ENCODE measurements around the gene ECE1. TPM values are rescaled to one million over a fixed set of nuclear protein-coding genes. Genes with fewer than 3 reads are reported as not detected.

ECE1 gene
- total and polyA plus RNA-seq, 10 of the 15 experiments (the other 5 are each of a cell fraction or from before 2014, with no cell fraction given) = 0.97 to 81.0 (median 37.0) TPM

GRCh38 chr1:21339356-21340229, 49.3 kb upstream of the ECE1 start:
- SMC1A ChIA-PET (ENCODE audit: uncharacterized antibody, unreplicated experiment) = interaction anchor here (1.4 to 10.1 kb wide), 3 partner anchors 15 to 46 kb away, joined by 3 to 123 read pairs (median 79); partner anchors contain the start of gene ECE1
- Histone ChIP-seq H3K4me2 (ENCODE audit: control insufficient read depth, insufficient read depth) (no peak overlapping the region), H2AFZ (ENCODE audit: control insufficient read depth, low read depth, low read length) (no peak overlapping the region), H3K27ac (ENCODE audit: control insufficient read depth, insufficient read depth) (no peak overlapping the region), H3K79me2 (ENCODE audit: control insufficient read depth, insufficient read depth, low read length) (peaks cover 16% of the 10 kb centered on the region), H3K9ac (ENCODE audit: control insufficient read depth, insufficient read depth, low read length) (no peak overlapping the region), H4K20me1 (ENCODE audit: control insufficient read depth, insufficient read depth) (no peaks in the 10 kb centered on the region; the same call in 1 of the 2 replicates), H3K4me3 (no peak overlapping the region), H3K27me3 (replicated peaks in 1 of 2; ENCODE audit: control insufficient read depth in 2 of 2, insufficient read depth in 2 of 2, low read length in 1 of 2) (no peaks in the 10 kb centered on the region), H3K9me3 (replicated peaks; ENCODE audit: control insufficient read depth, insufficient read depth, low read length) (no peaks in the 10 kb centered on the region; the same call in 2 of the 3 replicates), H3K4me1 (ENCODE audit: control insufficient read depth, insufficient read depth, low read length) (peaks cover 55% of the 10 kb centered on the region), H3K36me3 (ENCODE audit: control insufficient read depth in 2 of 2, insufficient read depth in 2 of 2, low read length in 1 of 2) (no peaks in the 10 kb centered on the region)
- ATAC-seq (no peak), DNase-seq (ENCODE audit: low read depth, low spot score) (no peak), FAIRE-seq (no peak)
- intact Hi-C loops (cut with micrococcal nuclease; ENCODE audit: unreplicated experiment) (no loop called here), in situ Hi-C loops (cut with MboI) (no loop called here)
- POLR2A ChIA-PET = interaction anchor here (7.1 to 8.9 kb wide), 2 partner anchors 14 to 46 kb away, joined by 60 to 88 read pairs; partner anchors contain the start of gene ECE1
- RAD21 ChIA-PET (ENCODE audit: unreplicated experiment) = interaction anchor here (1.5 kb wide), 1 partner anchor 85 kb away, joined by 5 read pairs; no protein-coding TSS in a partner anchor
- TF ChIP-seq ETV6 (conservative IDR thresholded peaks at IDR 0.05 in 1 of 2, IDR thresholded peaks at IDR 0.05 in 1 of 2; ENCODE audit: borderline replicate concordance in 1 of 2, low read depth in 1 of 2) = no peak
- no peak for TF ChIP-seq TBL1XR1 (IDR thresholded peaks at IDR 0.05; ENCODE audit: low read depth, low read length)
- TF ChIP-seq ZNF217 (IDR thresholded peaks at IDR 0.05) = no peak
- no peak for TF ChIP-seq NRF1 (conservative IDR thresholded peaks at IDR 0.05; ENCODE audit: low read depth, low read length)
- no peak for TF ChIP-seq JUNB (IDR thresholded peaks at IDR 0.05)
- no peak for TF ChIP-seq NFIC (IDR thresholded peaks at IDR 0.05; ENCODE audit: low read depth, low read length)
- CTCF ChIA-PET = interaction anchor here (0.8 to 7.5 kb wide), 4 partner anchors 17 to 70 kb away, joined by 3 to 104 read pairs (median 88); partner anchors contain the start of gene ECE1
- BruUV-seq (replicated peaks) = no TSS peak
- WGBS (ENCODE audit: insufficient coverage, insufficient replicate concordance, low lambda C conversion rate, missing lambda C conversion rate) = 65% methylated on average over 9 of the region's 9 CpGs

Data from GM12878 (cell line).